B cell (primary cell): ENCODE data around the gene TMEM150A. TPM values are rescaled to one million over a fixed set of nuclear protein-coding genes. Genes with fewer than 3 reads are reported as not detected.

Experiments
- ATAC-seq: fragments of 200-7000 bp; cut with Tn5 transposase; one replicate; pipeline ENCODE4 v1.10.0; 2021; ENCODE audit warnings: low read depth, mild to moderate bottlenecking, moderate number of reproducible peaks, moderate library complexity
- CTCF ChIA-PET: fragments of 350-600 bp; sonication (Branson Sonifier 250); formaldehyde crosslinking; loops from one replicate; lab custom pipeline; 2021; ENCODE audit warnings: antibody characterized with exemption, inconsistent platforms; lab: Charles Lee
- POLR2A ChIA-PET: fragments of 350-600 bp; sonication (Branson Sonifier 250); formaldehyde crosslinking; loops from one replicate; lab custom pipeline; 2021; ENCODE audit warnings: antibody characterized with exemption; lab: Charles Lee
- DNase-seq: peaks from one replicate; pipeline ENCODE4 v3.0.0; 2013
- H2AFZ ChIP-seq: 2 replicates; pipeline ENCODE4 v1.6.1; 2012; ENCODE audit warnings: mild to moderate bottlenecking, low read depth, low read length; ENCODE audit not compliant: insufficient read depth, poor library complexity, severe bottlenecking
- H3K27ac ChIP-seq, 2 donors: 1 replicate in 1 of 2; 2 replicates in 1 of 2; pipeline ENCODE4 v1.5.1; 2012 to 2013; ENCODE audit warnings: low read length in 2 of 2, mild to moderate bottlenecking in 2 of 2, moderate library complexity in 1 of 2
- H3K27me3 ChIP-seq, 4 experiments: fragments of 200-600 bp in 1 of 4; sonication (generic) in 1 of 4; replicated peaks in 1 of 4; 1 replicate in 2 of 4; 2 replicates in 2 of 4; pipeline versions ENCODE4 v1.6.1 to v1.7.0; 2013 to 2016; ENCODE audit warnings: low read length in 3 of 4, mild to moderate bottlenecking in 2 of 4, mixed read lengths in 1 of 4, moderate library complexity in 1 of 4; ENCODE audit not compliant: insufficient read depth in 4 of 4, control insufficient read depth in 3 of 4; ENCODE audit errors: control extremely low read depth in 1 of 4
- H3K36me3 ChIP-seq, 2 experiments: replicated peaks in 1 of 2; 1 replicate in 1 of 2; 2 replicates in 1 of 2; pipeline versions ENCODE4 v1.6.1 to v1.7.1; 2013; ENCODE audit warnings: low read length in 1 of 2; ENCODE audit not compliant: insufficient read depth in 2 of 2, control insufficient read depth in 1 of 2; ENCODE audit errors: control extremely low read depth in 1 of 2, extremely low read depth in 1 of 2
- H3K4me1 ChIP-seq, 2 donors: fragments of 200-600 bp in 1 of 2; sonication (generic) in 1 of 2; 1 replicate in 1 of 2; 2 replicates in 1 of 2; pipeline versions ENCODE4 v1.5.1 to v1.6.1; 2013 to 2017; ENCODE audit warnings: low read length in 2 of 2; ENCODE audit not compliant: control insufficient read depth in 2 of 2, insufficient read depth in 2 of 2
- H3K4me2 ChIP-seq: replicated peaks from 2 replicates; pipeline ENCODE3; 2012; ENCODE audit warnings: mild to moderate bottlenecking, low read depth, low read length; ENCODE audit not compliant: poor library complexity, severe bottlenecking
- H3K4me3 ChIP-seq, 5 experiments: fragments of 200-600 bp in 1 of 5; sonication (generic) in 1 of 5; 1 replicate in 3 of 5; 2 replicates in 2 of 5; pipeline versions ENCODE4 v1.5.1 to v1.7.0; 2011 to 2016; ENCODE audit warnings: low read length in 4 of 5, mild to moderate bottlenecking in 4 of 5, low read depth in 2 of 5, control low read depth in 1 of 5, moderate library complexity in 1 of 5; ENCODE audit not compliant: insufficient read depth in 1 of 5; ENCODE audit errors: control extremely low read depth in 1 of 5, extremely low read depth in 1 of 5
- H3K79me2 ChIP-seq: fragments of 200-600 bp; sonication (generic); one replicate; pipeline ENCODE4 v1.6.0; 2016; ENCODE audit warnings: low read length; ENCODE audit not compliant: control insufficient read depth, insufficient read depth
- H3K9ac ChIP-seq: fragments of 200-600 bp; sonication (generic); 2 replicates; pipeline ENCODE4 v1.6.1; 2017; ENCODE audit warnings: mild to moderate bottlenecking, low read length, moderate library complexity
- H3K9me3 ChIP-seq, 3 donors: one replicate each; pipeline versions ENCODE4 v1.6.1 to v1.7.1; 2013; ENCODE audit warnings: low read length in 2 of 3; ENCODE audit not compliant: control insufficient read depth in 2 of 3, insufficient read depth in 1 of 3; ENCODE audit errors: control extremely low read depth in 1 of 3
- H4K20me1 ChIP-seq: 2 replicates; pipeline ENCODE4 v1.6.0; 2012; ENCODE audit warnings: mild to moderate bottlenecking, low read length; ENCODE audit not compliant: insufficient read depth, control insufficient read depth, poor library complexity, severe bottlenecking
- H3K27ac Mint-ChIP-seq: one replicate; pipeline ENCODE4 v1.8.0; 2021; ENCODE audit warnings: mixed read lengths
- H3K27me3 Mint-ChIP-seq: one replicate; pipeline ENCODE4 v1.8.0; 2021; ENCODE audit warnings: mixed read lengths
- H3K4me1 Mint-ChIP-seq: one replicate; pipeline ENCODE4 v1.8.0; 2021; ENCODE audit warnings: mixed read lengths
- H3K4me3 Mint-ChIP-seq: one replicate; pipeline ENCODE4 v1.8.0; 2021; ENCODE audit warnings: mixed read lengths
- H3K9me3 Mint-ChIP-seq: one replicate; pipeline ENCODE4 v1.8.0; 2022; ENCODE audit warnings: mixed read lengths; ENCODE audit not compliant: insufficient read depth
- EZH2 ChIP-seq: IDR thresholded peaks from 2 replicates; pipeline ENCODE4 v1.6.1; 2012; ENCODE audit warnings: borderline replicate concordance, low read depth, mild to moderate bottlenecking, moderate library complexity, low read length; ENCODE audit not compliant: insufficient read depth, poor library complexity, severe bottlenecking
- WGBS: methylation state at CpG from one replicate; pipeline ENCODE4 v1.1.5; 2013; ENCODE audit warnings: missing lambda C conversion rate; ENCODE audit not compliant: insufficient coverage; 5-methylcytosine and 5-hydroxymethylcytosine counted together
- intact Hi-C: fragments of 100-400 bp; cut with micrococcal nuclease; formaldehyde crosslinking; loops from one replicate; pipeline ENCODE4 v1.10.0; 2022
- polyA plus RNA-seq: library from polyadenylated mRNA; depleted of rRNA; stranded (reverse); fragments of >200 nt; gene quantifications from 2 replicates; pipeline ENCODE4 v1.2.3, GENCODE V29; 2012
- total RNA-seq, 2 donors: library from RNA; stranded (reverse); fragments of 120-200 nt in 1 of 2; gene quantifications; 1 replicate in 1 of 2; 2 replicates in 1 of 2; pipeline versions ENCODE4 v1.2.3 to v1.2.4, GENCODE V29; 2013 to 2022
- TF ChIP-seq, protein P1 (sequence below): fragments of 200-600 bp; IDR thresholded peaks from one replicate; pipeline ENCODE4 v1.8.0; 2022; ENCODE audit warnings: antibody characterized with exemption, mild to moderate bottlenecking

The TMEM150A gene
- total and polyA plus RNA-seq, 2 donors (not counting 1 experiment from before 2014, with no cell fraction given): 23.0 to 26.4 TPM

DNA sequence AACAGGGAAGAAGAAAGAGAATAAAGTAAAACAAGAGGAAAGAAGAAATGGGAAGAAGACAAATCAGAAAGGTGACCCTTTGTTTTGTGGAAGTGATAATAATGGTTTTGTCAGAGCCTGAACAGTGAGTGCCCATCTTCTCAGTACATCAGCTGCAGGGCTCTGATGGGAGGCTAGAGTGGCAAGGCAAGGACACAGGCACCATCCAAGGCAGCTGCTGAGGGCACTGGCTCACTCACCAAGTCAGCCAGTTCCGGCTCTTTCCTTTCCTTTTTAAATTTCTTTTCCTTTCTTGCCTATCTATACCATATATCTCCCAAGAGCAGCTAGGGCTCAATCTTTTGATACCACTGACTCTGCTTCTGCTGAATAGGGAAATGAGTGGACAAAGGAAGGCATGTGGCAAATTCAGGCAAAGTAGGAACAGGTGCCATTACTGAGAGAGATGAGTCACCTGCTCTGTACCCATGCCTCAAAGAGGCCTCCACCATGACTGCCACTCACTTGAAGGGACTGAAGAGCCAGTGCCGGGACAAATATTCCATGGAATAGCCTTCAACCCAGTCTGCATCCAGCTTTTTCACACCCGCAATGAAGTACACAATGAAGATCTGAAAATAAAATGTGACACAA lies 47.4 kb downstream of the TMEM150A start:
- peaks cover 4% of the 10 kb centered on the region for H4K20me1 ChIP-seq
- no peaks in the 10 kb centered on the region for H3K9me3 ChIP-seq
- CTCF ChIA-PET: interaction anchor here (0.6 to 10.0 kb wide), 7 partner anchors 23 to 255 kb away, joined by 3 to 299 read pairs (median 6); partner anchors contain the start of gene SH2D6
- peaks cover 29% of the 10 kb centered on the region for H3K79me2 ChIP-seq
- no peak overlapping the region for H3K4me3 ChIP-seq
- H3K4me1 ChIP-seq: peaks cover 0 to 6% of the 10 kb centered on the region in 2 donors
- Mint-ChIP-seq H3K9me3 (no peaks in the 10 kb centered on the region), H3K4me3 (no peak overlapping the region), H3K27ac (no peak overlapping the region), H3K27me3 (no peaks in the 10 kb centered on the region), H3K4me1 (peaks cover 10% of the 10 kb centered on the region)
- no peak overlapping the region for H3K9ac ChIP-seq
- no peak overlapping the region for H2AFZ ChIP-seq
- H3K36me3 ChIP-seq: peaks cover 0 to 60% of the 10 kb centered on the region in 2 experiments
- H3K27me3 ChIP-seq: no peaks in the 10 kb centered on the region
- DNase-seq: no peak
- TF ChIP-seq, protein P1, sequence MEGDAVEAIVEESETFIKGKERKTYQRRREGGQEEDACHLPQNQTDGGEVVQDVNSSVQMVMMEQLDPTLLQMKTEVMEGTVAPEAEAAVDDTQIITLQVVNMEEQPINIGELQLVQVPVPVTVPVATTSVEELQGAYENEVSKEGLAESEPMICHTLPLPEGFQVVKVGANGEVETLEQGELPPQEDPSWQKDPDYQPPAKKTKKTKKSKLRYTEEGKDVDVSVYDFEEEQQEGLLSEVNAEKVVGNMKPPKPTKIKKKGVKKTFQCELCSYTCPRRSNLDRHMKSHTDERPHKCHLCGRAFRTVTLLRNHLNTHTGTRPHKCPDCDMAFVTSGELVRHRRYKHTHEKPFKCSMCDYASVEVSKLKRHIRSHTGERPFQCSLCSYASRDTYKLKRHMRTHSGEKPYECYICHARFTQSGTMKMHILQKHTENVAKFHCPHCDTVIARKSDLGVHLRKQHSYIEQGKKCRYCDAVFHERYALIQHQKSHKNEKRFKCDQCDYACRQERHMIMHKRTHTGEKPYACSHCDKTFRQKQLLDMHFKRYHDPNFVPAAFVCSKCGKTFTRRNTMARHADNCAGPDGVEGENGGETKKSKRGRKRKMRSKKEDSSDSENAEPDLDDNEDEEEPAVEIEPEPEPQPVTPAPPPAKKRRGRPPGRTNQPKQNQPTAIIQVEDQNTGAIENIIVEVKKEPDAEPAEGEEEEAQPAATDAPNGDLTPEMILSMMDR: no peak
- TF ChIP-seq EZH2: no peak
- intact Hi-C loops: no loop called here
- no peak overlapping the region for H3K4me2 ChIP-seq
- H3K27ac ChIP-seq: no peak overlapping the region
- POLR2A ChIA-PET: no interaction called here
- ATAC-seq: no peak
- WGBS: no CpG with 5 or more reads among the region's 3 CpGs

DNA sequence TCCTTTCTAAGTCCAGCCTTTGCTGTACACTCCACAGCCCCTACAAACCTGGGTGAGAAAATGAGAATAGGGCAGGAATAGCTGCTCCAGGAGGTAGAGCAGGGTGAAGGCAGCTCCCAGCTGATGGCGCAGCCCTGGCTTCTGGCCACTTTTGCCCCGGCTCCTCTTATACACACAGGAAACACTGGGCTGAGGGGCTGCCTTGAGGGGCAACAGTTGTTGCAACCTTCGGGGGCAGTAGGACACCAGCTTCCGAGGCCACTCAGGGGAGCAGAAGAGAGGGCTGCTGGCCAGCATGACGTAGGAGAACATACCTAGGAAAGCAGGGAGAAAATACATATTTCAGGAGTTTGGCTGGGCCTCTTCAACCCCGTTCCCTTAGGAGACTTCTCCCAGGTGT lies 49.3 kb downstream of the TMEM150A start:
- Histone ChIP-seq H4K20me1 (peaks cover 2% of the 10 kb centered on the region), H3K4me2 (no peak overlapping the region), H3K9me3 (no peaks in the 10 kb centered on the region), H3K4me1 (peaks cover 0 to 3% of the 10 kb centered on the region in 2 donors), H3K27me3 (no peaks in the 10 kb centered on the region), H3K36me3 (peaks cover 0 to 56% of the 10 kb centered on the region in 2 experiments), H3K4me3 (no peak overlapping the region), H3K27ac (no peak overlapping the region), H3K79me2 (peaks cover 12% of the 10 kb centered on the region), H3K9ac (no peak overlapping the region), H2AFZ (no peak overlapping the region)
- ChIA-PET CTCF (interaction anchor here (0.9 to 10.0 kb wide), 9 partner anchors 13 to 253 kb away, joined by 3 to 299 read pairs (median 21); partner anchors contain the start of genes C2orf68, MAT2A, RNF181 and SH2D6), POLR2A (interaction anchor here (0.8 kb wide), 1 partner anchor 47 kb away, joined by 3 read pairs; no protein-coding TSS in a partner anchor)
- H3K4me3 Mint-ChIP-seq: no peak overlapping the region
- TF ChIP-seq EZH2: no peak
- TF ChIP-seq, protein P1: no peak
- peaks cover 4% of the 10 kb centered on the region for H3K4me1 Mint-ChIP-seq
- no peaks in the 10 kb centered on the region for H3K27me3 Mint-ChIP-seq
- no peak overlapping the region for H3K27ac Mint-ChIP-seq
- ATAC-seq: no peak
- 100% methylated on average over 5 of the region's 6 CpGs for WGBS
- intact Hi-C loops: loop anchor here (2.0 kb wide), 2 partner anchors 198 to 226 kb away; partner anchors contain the start of genes ELMOD3, RETSAT and TGOLN2
- H3K9me3 Mint-ChIP-seq: no peaks in the 10 kb centered on the region
- DNase-seq: no peak
